ENCODE results near the gene MORC4.

Gene MORC4

GRCh38 chrX:106955004-106955772 lies 44.8 kb downstream of the MORC4 start:
- no peak for TF ChIP-seq CTCF (conservative IDR thresholded peaks at IDR 0.05; ENCODE audit: low read depth)
- ChIA-PET POLR2A (ENCODE audit: low non-redundant PET) (no interaction called here), CTCF (no interaction called here)
- H3K27ac ChIP-seq, result no peak overlapping the region
- DNase-seq (ENCODE audit: low spot score), result no peak

GRCh38 chrX:106954041-106954440 lies 46.0 kb downstream of the MORC4 start:
- H3K27ac ChIP-seq, result no peak overlapping the region
- ChIA-PET POLR2A (ENCODE audit: low non-redundant PET) (no interaction called here), CTCF (interaction anchor here (0.6 kb wide), 1 partner anchor 407 kb away, joined by 3 read pairs; no protein-coding TSS in a partner anchor)
- no peak for DNase-seq (ENCODE audit: low spot score)
- no peak for TF ChIP-seq CTCF (conservative IDR thresholded peaks at IDR 0.05; ENCODE audit: low read depth)

- peak; percentile 5 for DNase-seq (ENCODE audit: low spot score)
- peak; percentile 37; the same call in 1 of the 2 replicates for TF ChIP-seq CTCF (conservative IDR thresholded peaks at IDR 0.05; ENCODE audit: low read depth)
- no peak overlapping the region for H3K27ac ChIP-seq
- POLR2A ChIA-PET (ENCODE audit: low non-redundant PET), result no interaction called here
- CTCF ChIA-PET, result interaction anchor here (0.8 kb wide), 1 partner anchor 11 kb away, joined by 3 read pairs; no protein-coding TSS in a partner anchor
Observed at GRCh38 chrX:106952988-106953387, 47.0 kb downstream of the MORC4 start.

GRCh38 chrX:106952538-106952937 lies 47.5 kb downstream of the MORC4 start:
- ChIA-PET POLR2A (ENCODE audit: low non-redundant PET) (no interaction called here), CTCF (interaction anchor here (0.8 kb wide), 1 partner anchor 11 kb away, joined by 3 read pairs; no protein-coding TSS in a partner anchor)
- DNase-seq (ENCODE audit: low spot score), result no peak
- H3K27ac ChIP-seq, result no peak overlapping the region
- no peak for TF ChIP-seq CTCF (conservative IDR thresholded peaks at IDR 0.05; ENCODE audit: low read depth)

- TF ChIP-seq CTCF (conservative IDR thresholded peaks at IDR 0.05; ENCODE audit: low read depth), result no peak
- no peak for DNase-seq (ENCODE audit: low spot score)
- H3K27ac ChIP-seq, result no peak overlapping the region
- ChIA-PET CTCF (interaction anchor here (0.8 kb wide), 1 partner anchor 10 kb away, joined by 3 read pairs; no protein-coding TSS in a partner anchor), POLR2A (ENCODE audit: low non-redundant PET) (no interaction called here)
Observed at GRCh38 chrX:106952089-106952488, 47.9 kb downstream of the MORC4 start.

GRCh38 chrX:106951230-106951629 lies 48.8 kb downstream of the MORC4 start:
- DNase-seq (ENCODE audit: low spot score), result no peak
- TF ChIP-seq CTCF (conservative IDR thresholded peaks at IDR 0.05; ENCODE audit: low read depth), result no peak
- CTCF ChIA-PET, result no interaction called here
- POLR2A ChIA-PET (ENCODE audit: low non-redundant PET), result no interaction called here
- no peak overlapping the region for H3K27ac ChIP-seq

All from RWPE1 (cell line).